Stimulated activated CD8-positive, alpha-beta memory T cell treated with anti-CD3 and anti-CD28 coated beads, Interleukin-12 subunit alpha, Interleukin-12 subunit beta, amount 100 ng/mL, for 24 hours (primary cell): ENCODE data around the gene TUBB3.
"Not testable (repeated sequence)": the region's sequence is repeated elsewhere in the genome, so short reads cannot be mapped to it uniquely, and the experiment has no call there.

Experiments
- DNase-seq: peaks from one replicate; pipeline ENCODE4 v3.0.0-alpha.2; 2020; ENCODE audit errors: extremely low read depth

The TUBB3 gene

GRCh38 chr16:89902980-89903379 lies 20.2 kb upstream of the TUBB3 start:
- no peak for DNase-seq

DNA sequence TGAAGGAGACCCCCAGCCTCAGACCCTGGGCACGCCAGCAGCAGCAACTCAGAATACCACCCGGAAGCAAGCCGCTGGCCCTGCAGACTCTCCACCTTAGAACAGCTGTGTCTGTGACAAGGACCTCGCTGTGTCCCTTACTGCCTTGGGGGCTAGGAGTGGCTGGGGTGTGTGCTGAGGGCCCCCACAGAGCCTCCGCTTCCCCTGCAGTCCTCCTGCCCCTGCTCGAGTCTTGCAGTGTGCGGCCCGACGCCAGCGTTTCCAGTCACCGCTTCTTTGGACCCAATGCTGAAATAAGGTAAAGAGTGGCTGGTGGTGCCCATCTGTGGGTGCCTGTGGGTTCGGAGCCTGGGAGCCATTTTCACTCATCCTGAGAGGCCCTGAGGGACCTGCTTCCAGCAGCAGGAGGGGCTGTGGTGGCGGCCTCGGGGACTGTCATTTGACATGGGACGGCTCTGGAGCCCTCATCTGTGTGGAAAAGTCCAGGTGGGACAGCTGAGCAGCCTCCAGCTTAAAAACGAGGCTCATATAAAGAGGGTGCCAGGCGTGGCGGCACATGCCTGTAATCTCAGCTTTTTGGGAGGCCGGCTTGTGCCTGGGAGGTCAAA lies 19.1 kb upstream of the TUBB3 start:
- DNase-seq = no peak

DNA sequence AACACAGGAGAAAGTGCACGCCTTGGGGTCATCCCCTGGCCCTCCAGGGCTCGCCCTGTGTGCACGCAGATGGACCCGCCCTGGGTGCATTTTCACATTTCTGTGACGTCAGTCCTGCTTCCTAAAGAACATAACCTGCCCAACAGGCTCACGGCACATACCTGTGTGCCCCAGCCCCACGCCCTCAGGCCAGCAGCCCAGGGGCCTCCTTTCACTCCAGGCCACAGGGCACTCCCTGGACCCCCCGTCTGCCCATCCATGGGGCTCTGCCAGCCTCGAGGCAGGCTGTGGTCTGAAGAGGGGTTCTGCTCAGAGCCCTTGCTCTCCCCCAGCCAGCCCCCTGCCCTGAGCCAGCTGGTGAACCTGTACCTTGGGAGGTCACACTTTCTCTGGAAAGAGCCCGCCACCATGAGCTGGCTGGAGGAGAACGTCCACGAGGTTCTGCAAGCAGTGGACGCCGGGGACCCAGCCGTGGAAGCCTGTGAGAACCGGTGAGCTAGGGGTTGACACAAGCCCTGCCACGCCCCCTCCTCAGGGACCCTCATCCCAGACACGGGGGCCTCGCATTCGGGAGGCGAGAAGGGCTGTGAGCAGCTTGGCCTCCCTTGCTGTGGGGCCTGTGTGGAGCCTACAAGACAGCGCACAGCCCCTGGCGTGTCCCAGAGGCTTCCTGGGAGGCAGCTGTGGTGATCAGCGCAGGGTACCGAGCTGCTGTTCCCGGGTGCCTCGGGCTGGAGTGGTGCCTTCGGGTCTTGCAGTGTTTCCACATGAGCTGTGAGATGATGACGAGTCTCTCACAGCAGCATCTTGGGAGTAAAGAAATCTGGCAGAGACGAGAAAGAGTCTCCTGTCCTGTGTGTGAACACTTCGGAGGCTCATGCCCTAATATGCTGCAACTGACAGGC lies 18.3 kb upstream of the TUBB3 start:
- no peak for DNase-seq

- no peak for DNase-seq
These were observed 17.5 kb upstream of the TUBB3 start for GRCh38 chr16:89905511-89906139.

DNA sequence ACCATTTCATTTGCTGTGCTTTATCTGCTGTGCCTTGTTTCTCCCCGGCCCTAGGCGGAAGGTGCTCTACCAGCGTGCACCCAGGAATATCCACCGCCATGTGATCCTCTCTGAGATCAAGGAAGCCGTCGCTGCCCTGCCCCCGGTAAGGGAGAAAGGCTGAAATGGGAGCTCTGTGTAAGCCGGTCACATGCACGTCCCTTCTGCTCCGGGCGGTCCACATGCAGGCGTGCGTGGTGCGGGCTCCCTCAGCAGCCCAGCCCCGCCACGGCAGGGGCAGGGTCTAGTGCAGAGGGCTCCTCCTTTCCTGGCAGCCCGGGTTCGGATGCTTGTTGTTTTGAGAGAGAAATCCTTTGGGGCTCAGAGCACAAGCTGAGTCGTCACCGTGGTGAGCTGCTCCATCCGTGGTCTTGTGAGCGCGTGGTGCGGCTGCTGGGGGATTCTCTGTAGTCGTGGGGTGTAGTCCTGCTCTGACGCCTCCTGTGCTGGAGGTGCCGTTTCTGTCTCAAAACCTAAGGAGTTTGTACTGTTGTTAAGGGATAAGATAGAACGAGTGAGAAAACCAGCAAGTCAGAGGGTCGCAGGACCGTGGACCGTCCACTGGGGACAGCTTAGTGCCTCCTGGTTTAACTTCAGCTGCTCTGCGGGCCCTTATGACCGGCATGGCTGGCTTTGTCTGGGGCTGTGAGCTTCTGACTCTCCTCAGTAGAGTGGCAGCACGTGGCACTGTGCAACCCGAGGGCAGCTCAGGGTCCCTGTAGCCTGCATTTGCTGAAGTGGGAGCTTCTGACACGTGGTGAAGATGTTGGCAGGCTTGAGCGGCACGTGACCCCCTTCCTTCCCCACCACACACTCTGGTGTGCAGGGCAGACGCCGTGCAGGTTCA lies 16.8 kb upstream of the TUBB3 start:
- DNase-seq = no peak

DNA sequence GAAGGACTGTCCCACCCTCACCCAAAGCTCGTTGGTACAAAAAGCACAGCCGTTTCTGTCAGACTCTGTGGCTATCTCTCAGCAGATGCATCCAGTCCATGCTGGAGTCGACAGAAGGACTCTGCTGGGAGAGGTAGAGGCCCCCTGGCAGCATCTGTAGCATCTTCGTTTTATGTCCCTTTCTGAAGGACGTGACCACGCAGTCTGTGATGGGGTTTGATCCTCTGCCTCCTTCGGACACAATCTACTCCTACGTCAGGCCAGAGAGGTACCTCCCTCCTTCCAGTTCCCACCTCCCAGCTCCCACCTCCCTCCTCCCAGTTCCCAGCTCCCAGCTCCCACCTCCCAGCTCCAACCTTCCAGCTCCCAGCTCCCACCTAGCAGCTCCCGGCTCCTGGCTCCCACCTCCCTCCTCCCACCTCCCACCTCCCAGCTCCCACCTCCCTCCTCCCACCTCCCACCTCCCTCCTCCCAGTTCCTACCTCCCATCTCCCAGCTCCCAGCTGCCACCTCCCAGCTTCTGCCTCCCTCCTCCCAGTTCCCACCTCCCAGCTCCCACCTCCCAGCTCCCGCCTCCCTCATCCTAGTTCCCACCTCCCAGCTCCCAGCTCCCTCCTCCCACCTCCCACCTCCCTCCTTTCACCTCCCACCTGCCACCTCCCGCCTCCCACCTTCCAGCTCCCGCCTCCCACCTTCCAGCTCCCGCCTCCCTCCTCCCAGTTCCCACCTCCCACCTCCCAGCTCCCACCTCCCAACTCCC lies 15.9 kb upstream of the TUBB3 start:
- no peak for DNase-seq

DNA sequence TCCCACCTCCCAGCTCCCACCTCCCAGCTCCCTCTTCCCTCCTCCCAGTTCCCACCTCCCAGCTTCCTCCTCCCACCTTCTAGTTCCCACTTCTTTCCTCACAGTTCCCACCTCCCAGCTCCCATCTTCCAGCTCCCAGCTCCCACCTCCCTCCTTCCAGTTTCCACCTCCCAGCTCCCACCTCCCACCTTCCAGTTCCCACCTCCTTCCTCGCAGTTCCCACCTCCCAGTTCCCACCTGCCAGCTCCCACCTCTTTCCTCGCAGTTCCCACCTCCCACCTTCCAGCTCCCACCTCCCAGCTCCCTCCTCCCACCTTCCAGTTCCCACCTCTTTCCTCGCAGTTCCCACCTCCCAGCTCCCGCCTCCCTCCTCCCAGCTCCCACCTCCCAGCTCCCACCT lies 14.9 kb upstream of the TUBB3 start:
- DNase-seq = no peak

DNA sequence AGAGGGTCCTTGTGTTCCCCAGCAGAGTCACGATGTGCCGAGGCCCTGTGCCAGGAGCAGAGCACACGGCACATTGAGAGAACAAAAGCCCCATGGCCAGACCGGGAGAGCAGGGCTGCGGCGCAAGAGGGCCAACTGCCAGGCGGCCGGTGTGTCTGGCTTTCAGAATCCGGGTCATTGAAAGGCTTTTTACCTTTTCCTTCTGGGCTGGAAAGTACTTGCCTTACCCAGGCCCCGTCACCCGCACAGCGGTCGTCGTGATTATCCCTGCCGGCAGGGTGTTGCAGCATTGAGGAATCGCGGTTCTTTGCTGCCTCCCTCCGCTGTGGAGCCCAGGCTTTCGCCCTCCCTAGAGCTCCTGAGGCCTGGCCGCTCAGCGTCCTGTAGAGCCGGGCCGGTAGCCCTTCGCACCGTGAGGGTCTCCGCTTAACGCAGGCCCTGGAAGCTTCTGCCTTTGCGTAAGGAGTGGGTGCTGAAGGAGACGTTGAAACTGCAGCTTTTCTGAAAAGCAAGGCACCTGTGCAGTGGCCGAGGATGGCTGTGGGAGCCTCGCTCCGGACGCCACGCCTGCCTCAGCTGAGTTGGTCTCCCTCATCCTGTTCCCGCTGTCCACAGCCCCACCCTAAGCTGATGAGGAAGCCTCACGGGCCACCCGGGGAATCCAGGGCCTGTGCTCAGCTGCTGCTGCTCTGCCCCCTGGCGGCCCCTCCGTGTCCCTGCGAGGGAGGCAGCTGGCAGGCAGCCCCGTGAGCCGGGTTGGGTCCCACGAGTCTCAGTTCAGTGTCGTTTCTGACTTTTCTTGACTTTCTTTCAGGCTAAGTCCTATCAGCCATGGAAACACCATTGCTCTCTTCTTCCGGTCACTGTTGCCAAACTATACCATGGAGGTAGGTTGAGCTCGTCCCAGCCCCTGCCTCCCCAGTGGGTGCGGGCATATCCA lies 13.1 kb upstream of the TUBB3 start:
- no peak for DNase-seq

GRCh38 chr16:89910717-89911354 lies 12.3 kb upstream of the TUBB3 start:
- DNase-seq = no peak

- DNase-seq = no peak
These were observed 11.8 kb upstream of the TUBB3 start for GRCh38 chr16:89911375-89911774.

DNA sequence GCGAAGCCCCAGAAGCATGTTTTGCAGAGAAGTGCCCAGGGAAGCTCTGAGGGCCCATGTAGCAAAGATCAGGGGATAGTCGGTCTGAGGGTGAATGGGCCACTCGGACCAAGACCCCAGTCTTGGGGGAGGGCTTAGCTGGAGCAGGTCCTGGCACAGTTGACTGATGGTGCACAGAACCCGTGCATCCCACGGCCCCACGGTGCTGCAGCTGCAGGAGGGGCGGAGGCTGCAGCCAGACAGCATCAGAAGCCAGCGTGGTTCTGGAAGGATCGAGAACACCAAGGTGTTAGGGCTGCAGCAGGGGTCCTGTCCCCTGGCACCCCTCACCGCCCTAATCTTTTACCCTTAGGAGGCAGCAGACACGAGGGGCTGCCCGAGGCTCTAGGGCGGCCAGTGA lies 11.0 kb upstream of the TUBB3 start:
- no peak for DNase-seq

DNA sequence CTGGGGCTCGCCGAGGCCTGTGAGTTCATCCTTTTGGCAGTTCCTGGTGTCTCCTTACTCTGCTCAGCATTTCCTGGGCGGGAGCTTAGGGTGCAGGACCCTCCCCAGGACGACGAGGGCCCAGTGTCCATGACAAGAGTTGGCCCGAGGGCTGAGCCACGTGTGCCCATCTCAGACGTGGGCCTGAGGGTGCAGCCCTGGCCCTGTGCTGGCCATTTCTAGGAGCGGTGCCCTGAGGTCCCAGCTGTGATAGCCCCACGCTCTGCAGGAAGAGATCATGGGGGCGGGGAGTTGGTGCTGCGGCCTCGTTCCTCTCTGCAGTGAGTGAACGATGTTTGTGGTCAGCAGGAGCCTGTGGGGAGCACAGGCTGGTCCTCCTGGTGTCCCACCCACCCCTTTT lies 10.5 kb upstream of the TUBB3 start:
- DNase-seq = no peak

- no peak for DNase-seq
These were observed 9.4 kb upstream of the TUBB3 start for GRCh38 chr16:89913408-89914387.

GRCh38 chr16:89914642-89915285 lies 8.4 kb upstream of the TUBB3 start:
- not testable (repeated sequence) for DNase-seq

DNA sequence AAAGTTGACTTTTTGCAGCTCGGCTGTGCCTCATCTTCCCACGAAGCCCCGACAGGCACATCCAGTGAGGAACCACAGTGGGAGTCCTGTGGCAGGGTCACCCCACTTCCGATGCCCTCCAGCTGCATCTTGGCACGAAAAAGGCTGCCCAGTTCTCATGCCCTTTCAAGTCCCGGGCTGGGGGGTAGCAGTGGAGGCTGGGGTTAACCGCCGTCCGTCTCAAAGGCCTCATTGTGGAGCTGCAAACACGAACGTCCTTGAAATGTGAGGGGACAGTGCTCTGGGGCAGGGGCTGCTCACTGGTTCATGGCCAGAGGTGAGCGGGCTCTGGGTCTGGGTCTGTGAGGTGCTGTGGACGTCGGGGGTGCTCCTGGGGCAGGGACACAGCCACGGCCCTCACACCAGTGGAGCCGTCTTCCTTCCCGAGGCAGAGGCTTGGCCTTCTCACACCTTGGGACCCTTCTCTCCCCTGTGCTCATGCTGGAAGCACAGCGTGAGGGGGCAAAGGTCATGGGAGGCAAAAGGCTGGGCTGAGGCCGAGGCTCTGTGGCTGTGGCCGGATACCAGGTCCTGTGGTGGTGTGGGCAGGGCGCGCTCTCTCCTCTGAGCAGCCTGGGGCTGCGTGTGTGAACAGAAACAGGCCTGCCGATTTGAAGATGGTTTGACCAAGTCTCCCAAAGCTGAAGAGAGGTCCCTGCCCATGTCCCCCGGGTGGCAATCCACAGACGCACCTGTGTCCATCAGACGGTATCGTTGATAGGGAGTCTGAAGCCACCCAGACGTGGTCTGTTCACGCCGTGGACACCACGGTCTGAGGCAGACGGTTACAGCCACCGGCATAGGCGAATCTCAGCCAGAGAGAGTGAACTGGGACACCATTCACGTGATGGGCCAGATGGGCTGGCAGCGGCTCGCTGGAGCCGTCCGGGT lies 7.6 kb upstream of the TUBB3 start:
- DNase-seq = no peak

- no peak for DNase-seq
These were observed 5.2 kb upstream of the TUBB3 start for GRCh38 chr16:89917773-89918452.
